ENCODE results near the gene MKX.

MKX gene

GRCh38 chr10:27742195-27743011, 3.2 kb downstream of the MKX start:
- H3K27me3 ChIP-seq (ENCODE audit: control insufficient read depth, insufficient read depth, low read length, poor library complexity, severe bottlenecking), result peaks cover 80% of the 10 kb centered on the region
- H3K9me3 ChIP-seq (ENCODE audit: control insufficient read depth, low read length), result no peaks in the 10 kb centered on the region
- no peak overlapping the region for H3K27ac ChIP-seq (ENCODE audit: insufficient read depth, low read depth, low read length, poor library complexity, severe bottlenecking)
- no peaks in the 10 kb centered on the region for H3K36me3 ChIP-seq (ENCODE audit: control insufficient read depth, insufficient read depth, low read length)
- peak overlapping the region; percentile 54 for H3K4me3 ChIP-seq (ENCODE audit: insufficient read depth, low read depth, low read length)
- 0% methylated on average over 75 of the region's 75 CpGs for WGBS, 2 experiments
- H3K4me1 ChIP-seq (ENCODE audit: control insufficient read depth, insufficient read depth, low read length), result peaks cover 13% of the 10 kb centered on the region

GRCh38 chr10:27741173-27742091, 4.2 kb downstream of the MKX start:
- H3K36me3 ChIP-seq (ENCODE audit: control insufficient read depth, insufficient read depth, low read length), result no peaks in the 10 kb centered on the region
- peaks cover 13% of the 10 kb centered on the region for H3K4me1 ChIP-seq (ENCODE audit: control insufficient read depth, insufficient read depth, low read length)
- peak overlapping the region; percentile 54 for H3K4me3 ChIP-seq (ENCODE audit: insufficient read depth, low read depth, low read length)
- H3K27ac ChIP-seq (ENCODE audit: insufficient read depth, low read depth, low read length, poor library complexity, severe bottlenecking), result no peak overlapping the region
- peaks cover 70% of the 10 kb centered on the region for H3K27me3 ChIP-seq (ENCODE audit: control insufficient read depth, insufficient read depth, low read length, poor library complexity, severe bottlenecking)
- WGBS, 2 experiments, result 5% methylated on average over 55 of the region's 55 CpGs
- no peaks in the 10 kb centered on the region for H3K9me3 ChIP-seq (ENCODE audit: control insufficient read depth, low read length)

- Histone ChIP-seq H3K27ac (ENCODE audit: insufficient read depth, low read depth, low read length, poor library complexity, severe bottlenecking) (no peak overlapping the region), H3K27me3 (ENCODE audit: control insufficient read depth, insufficient read depth, low read length, poor library complexity, severe bottlenecking) (peaks cover 19% of the 10 kb centered on the region), H3K9me3 (ENCODE audit: control insufficient read depth, low read length) (no peaks in the 10 kb centered on the region), H3K36me3 (ENCODE audit: control insufficient read depth, insufficient read depth, low read length) (no peaks in the 10 kb centered on the region), H3K4me1 (ENCODE audit: control insufficient read depth, insufficient read depth, low read length) (no peaks in the 10 kb centered on the region), H3K4me3 (ENCODE audit: insufficient read depth, low read depth, low read length) (no peak overlapping the region)
- no CpG with 5 or more reads among the region's 1 CpG for WGBS, 2 experiments
These were observed 9.2 kb downstream of the MKX start for GRCh38 chr10:27736396-27736795.

DNA sequence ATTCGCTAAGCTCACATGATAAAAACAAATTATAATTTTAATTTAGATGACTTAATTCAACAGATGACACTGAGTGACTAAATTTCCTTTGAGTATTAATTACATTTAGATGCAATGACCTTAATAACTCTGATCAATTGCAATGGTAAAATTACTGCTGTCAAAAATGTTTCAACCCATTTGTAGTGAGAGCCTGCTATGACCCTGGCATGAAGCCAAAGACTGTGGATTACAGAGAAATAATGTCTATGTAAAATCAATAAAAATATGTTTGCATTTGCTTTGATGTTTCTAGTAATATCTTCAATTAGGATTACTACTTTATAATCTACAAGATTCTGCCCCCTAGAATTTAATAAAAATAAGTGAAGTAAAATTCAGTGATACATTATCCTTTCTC, 15.6 kb downstream of the MKX start:
- Histone ChIP-seq H3K36me3 (ENCODE audit: control insufficient read depth, insufficient read depth, low read length) (no peaks in the 10 kb centered on the region), H3K4me1 (ENCODE audit: control insufficient read depth, insufficient read depth, low read length) (no peaks in the 10 kb centered on the region), H3K9me3 (ENCODE audit: control insufficient read depth, low read length) (no peaks in the 10 kb centered on the region), H3K4me3 (ENCODE audit: insufficient read depth, low read depth, low read length) (no peak overlapping the region), H3K27ac (ENCODE audit: insufficient read depth, low read depth, low read length, poor library complexity, severe bottlenecking) (no peak overlapping the region), H3K27me3 (ENCODE audit: control insufficient read depth, insufficient read depth, low read length, poor library complexity, severe bottlenecking) (no peaks in the 10 kb centered on the region)
- 100% methylated on average over 1 of the region's 1 CpG; no CpG with 5 or more reads in 1 of the 2 experiments for WGBS, 2 experiments

- Histone ChIP-seq H3K4me1 (ENCODE audit: control insufficient read depth, insufficient read depth, low read length) (no peaks in the 10 kb centered on the region), H3K4me3 (ENCODE audit: insufficient read depth, low read depth, low read length) (no peak overlapping the region), H3K27me3 (ENCODE audit: control insufficient read depth, insufficient read depth, low read length, poor library complexity, severe bottlenecking) (no peaks in the 10 kb centered on the region), H3K36me3 (ENCODE audit: control insufficient read depth, insufficient read depth, low read length) (no peaks in the 10 kb centered on the region), H3K27ac (ENCODE audit: insufficient read depth, low read depth, low read length, poor library complexity, severe bottlenecking) (no peak overlapping the region), H3K9me3 (ENCODE audit: control insufficient read depth, low read length) (no peaks in the 10 kb centered on the region)
- WGBS, 2 experiments, result 84 to 96% methylated on average over 2 to 3 of the region's 3 CpGs
These were observed 17.3 kb downstream of the MKX start for GRCh38 chr10:27728338-27728737.

- Histone ChIP-seq H3K4me3 (ENCODE audit: insufficient read depth, low read depth, low read length) (no peak overlapping the region), H3K4me1 (ENCODE audit: control insufficient read depth, insufficient read depth, low read length) (no peaks in the 10 kb centered on the region)
- WGBS, 2 experiments, result 78 to 80% methylated on average over 1 of the region's 1 CpG
These were observed 21.3 kb downstream of the MKX start for GRCh38 chr10:27724287-27724686.

GRCh38 chr10:27723436-27723835, 22.2 kb downstream of the MKX start:
- no peaks in the 10 kb centered on the region for H3K9me3 ChIP-seq (ENCODE audit: control insufficient read depth, low read length)
- no peak overlapping the region for H3K27ac ChIP-seq (ENCODE audit: insufficient read depth, low read depth, low read length, poor library complexity, severe bottlenecking)
- no peaks in the 10 kb centered on the region for H3K27me3 ChIP-seq (ENCODE audit: control insufficient read depth, insufficient read depth, low read length, poor library complexity, severe bottlenecking)
- no peak overlapping the region for H3K4me3 ChIP-seq (ENCODE audit: insufficient read depth, low read depth, low read length)
- H3K36me3 ChIP-seq (ENCODE audit: control insufficient read depth, insufficient read depth, low read length), result no peaks in the 10 kb centered on the region
- H3K4me1 ChIP-seq (ENCODE audit: control insufficient read depth, insufficient read depth, low read length), result no peaks in the 10 kb centered on the region

More at GRCh38 chr10:27724287-27724686, 21.3 kb downstream of the MKX start:
- Histone ChIP-seq H3K9me3 (ENCODE audit: control insufficient read depth, low read length) (no peaks in the 10 kb centered on the region), H3K27me3 (ENCODE audit: control insufficient read depth, insufficient read depth, low read length, poor library complexity, severe bottlenecking) (no peaks in the 10 kb centered on the region), H3K36me3 (ENCODE audit: control insufficient read depth, insufficient read depth, low read length) (no peaks in the 10 kb centered on the region), H3K27ac (ENCODE audit: insufficient read depth, low read depth, low read length, poor library complexity, severe bottlenecking) (no peak overlapping the region)

GRCh38 chr10:27720529-27720928, 25.1 kb downstream of the MKX start:
- WGBS, 2 experiments, result 100% methylated on average over 1 of the region's 1 CpG; no CpG with 5 or more reads in 1 of the 2 experiments
- no peaks in the 10 kb centered on the region for H3K4me1 ChIP-seq (ENCODE audit: control insufficient read depth, insufficient read depth, low read length)

GRCh38 chr10:27719052-27719451, 26.6 kb downstream of the MKX start:
- 91 to 94% methylated on average over 2 to 3 of the region's 3 CpGs for WGBS, 2 experiments
- no peaks in the 10 kb centered on the region for H3K36me3 ChIP-seq (ENCODE audit: control insufficient read depth, insufficient read depth, low read length)

More at GRCh38 chr10:27720529-27720928, 25.1 kb downstream of the MKX start:
- H3K27me3 ChIP-seq (ENCODE audit: control insufficient read depth, insufficient read depth, low read length, poor library complexity, severe bottlenecking), result no peaks in the 10 kb centered on the region
- no peaks in the 10 kb centered on the region for H3K36me3 ChIP-seq (ENCODE audit: control insufficient read depth, insufficient read depth, low read length)
- no peak overlapping the region for H3K27ac ChIP-seq (ENCODE audit: insufficient read depth, low read depth, low read length, poor library complexity, severe bottlenecking)
- H3K9me3 ChIP-seq (ENCODE audit: control insufficient read depth, low read length), result no peaks in the 10 kb centered on the region
- H3K4me3 ChIP-seq (ENCODE audit: insufficient read depth, low read depth, low read length), result no peak overlapping the region

GRCh38 chr10:27717861-27718260, 27.8 kb downstream of the MKX start:
- Histone ChIP-seq H3K27ac (ENCODE audit: insufficient read depth, low read depth, low read length, poor library complexity, severe bottlenecking) (no peak overlapping the region), H3K27me3 (ENCODE audit: control insufficient read depth, insufficient read depth, low read length, poor library complexity, severe bottlenecking) (no peaks in the 10 kb centered on the region), H3K36me3 (ENCODE audit: control insufficient read depth, insufficient read depth, low read length) (no peaks in the 10 kb centered on the region), H3K9me3 (ENCODE audit: control insufficient read depth, low read length) (no peaks in the 10 kb centered on the region), H3K4me1 (ENCODE audit: control insufficient read depth, insufficient read depth, low read length) (no peaks in the 10 kb centered on the region), H3K4me3 (ENCODE audit: insufficient read depth, low read depth, low read length) (no peak overlapping the region)
- WGBS, 2 experiments, result 98 to 100% methylated on average over 1 to 3 of the region's 3 CpGs

More at GRCh38 chr10:27719052-27719451, 26.6 kb downstream of the MKX start:
- Histone ChIP-seq H3K27me3 (ENCODE audit: control insufficient read depth, insufficient read depth, low read length, poor library complexity, severe bottlenecking) (no peaks in the 10 kb centered on the region), H3K9me3 (ENCODE audit: control insufficient read depth, low read length) (no peaks in the 10 kb centered on the region), H3K27ac (ENCODE audit: insufficient read depth, low read depth, low read length, poor library complexity, severe bottlenecking) (no peak overlapping the region), H3K4me3 (ENCODE audit: insufficient read depth, low read depth, low read length) (no peak overlapping the region), H3K4me1 (ENCODE audit: control insufficient read depth, insufficient read depth, low read length) (no peaks in the 10 kb centered on the region)

All from ectodermal cell (in vitro differentiated cells).